G401 (cell line): ENCODE results near the gene TDRD12. TPM values are rescaled to one million over a fixed set of nuclear protein-coding genes. Genes with fewer than 3 reads are reported as not detected.

ENCODE experiments used
- DNase-seq: peaks from one replicate; pipeline ENCODE4 v3.0.0-alpha.2; 2015; ENCODE audit warnings: low spot score
- in situ Hi-C: cut with HindIII; loops from 2 replicates; pipeline ENCODE4 v1.10.0; 2016; ENCODE audit warnings: low sequenced_read_pairs, mixed read lengths
- total RNA-seq: library from RNA; depleted of rRNA; stranded (reverse); fragments of >200 nt; shearing (Covaris generic); gene quantifications from 2 replicates; pipeline ENCODE4 v1.2.3, GENCODE V29; 2014; rRNA removed

Gene TDRD12
- total RNA-seq, 1 experiment from 2014 or later = 0.27 TPM

GRCh38 chr19:32874605-32875004 is 155.0 kb downstream of the TDRD12 start:
- no peak for DNase-seq
- in situ Hi-C loops = no loop called here

DNA sequence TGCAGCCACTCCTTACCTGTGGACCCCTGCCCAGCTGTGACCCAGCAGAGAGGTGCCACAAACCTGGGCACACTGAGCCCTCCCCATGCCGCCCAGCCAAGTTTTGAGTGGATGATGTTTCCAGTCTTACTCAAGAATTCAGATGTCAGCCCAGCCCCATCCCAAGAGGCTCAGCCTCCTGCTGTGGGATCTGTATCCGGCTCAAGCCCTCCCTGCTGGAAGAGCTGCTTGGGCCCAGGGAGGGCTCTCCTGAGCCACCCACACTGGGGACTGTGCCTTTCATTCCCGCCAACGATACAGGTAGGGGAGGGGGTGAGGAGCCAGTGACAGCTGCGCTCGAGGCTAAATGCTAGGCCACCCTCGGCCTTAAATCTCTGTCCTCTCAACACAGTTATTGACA is 155.9 kb downstream of the TDRD12 start:
- in situ Hi-C loops = no loop called here
- DNase-seq = no peak

DNA sequence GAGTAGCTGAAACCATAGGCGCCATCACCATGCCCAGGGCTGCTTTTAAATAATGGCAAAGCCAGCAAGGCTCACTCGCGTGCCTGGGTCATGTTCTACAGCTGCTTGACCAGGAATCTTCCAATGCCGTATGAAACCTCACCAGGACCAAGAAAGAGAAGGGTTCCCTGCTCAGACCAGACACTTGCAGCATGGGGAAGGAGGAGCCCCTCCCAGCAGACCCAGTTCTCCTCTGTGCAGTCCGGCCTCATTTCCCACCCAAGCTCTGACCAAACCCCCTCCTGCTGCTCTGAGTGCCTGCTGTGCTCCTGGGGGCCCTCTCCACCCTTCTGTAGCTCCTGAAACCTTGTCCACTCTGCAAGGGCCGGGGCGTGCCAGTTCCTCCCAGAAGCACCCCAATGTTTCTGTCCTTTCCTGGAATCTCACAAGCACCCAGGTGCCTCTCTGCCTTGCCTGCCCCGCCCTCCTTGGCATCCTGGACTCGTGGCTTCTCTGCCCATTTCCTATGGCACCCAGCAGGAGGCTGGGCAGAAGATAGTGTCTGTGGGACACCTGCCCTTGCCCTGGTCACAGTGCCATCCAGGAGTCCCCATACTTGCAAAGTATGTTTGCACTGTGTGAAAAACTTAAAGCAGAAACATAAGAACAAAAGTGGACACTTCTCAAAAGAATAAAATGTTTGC is 156.8 kb downstream of the TDRD12 start:
- in situ Hi-C loops = no loop called here
- no peak for DNase-seq

GRCh38 chr19:32876919-32877285 is 157.3 kb downstream of the TDRD12 start:
- in situ Hi-C loops = no loop called here

More at GRCh38 chr19:32876919-32877285, 157.3 kb downstream of the TDRD12 start:
- DNase-seq = no peak

Other genes starting within 250 kb of the TDRD12 start
- 179 and 191 TPM in 2 replicates for gene PDCD5, start 138.6 kb upstream of the TDRD12 start, total RNA-seq
- 29.4 and 44.8 TPM in 2 replicates for gene ANKRD27, start 44.6 kb upstream of the TDRD12 start, total RNA-seq
- 5.4 and 7.8 TPM in 2 replicates for gene RGS9BP, start 43.9 kb upstream of the TDRD12 start, total RNA-seq
- 7.2 and 11.8 TPM in 2 replicates for gene NUDT19, start 27.9 kb upstream of the TDRD12 start, total RNA-seq
- gene SLC7A9, start 150.0 kb downstream of the TDRD12 start, total RNA-seq = 0.51 TPM in 1 of 2 replicates, not detected in the other